Breast epithelium (tissue), 4 donors: ENCODE results near the gene FAM110D. TPM values are rescaled to one million over a fixed set of nuclear protein-coding genes. Genes with fewer than 3 reads are reported as not detected.

Source experiments
- DNase-seq, 2 donors: peaks; one replicate each; pipeline ENCODE4 v3.0.0-alpha.2; 2019; ENCODE audit warnings: low spot score in 2 of 2
- H3K27ac ChIP-seq, 2 donors: fragments of 200-600 bp; sonication (generic) in 1 of 2; one replicate each; pipeline ENCODE4 v1.5.1; 2016 to 2019; ENCODE audit warnings: mild to moderate bottlenecking in 1 of 2
- H3K27me3 ChIP-seq, 2 donors: fragments of 200-600 bp; sonication (generic) in 1 of 2; one replicate each; pipeline versions ENCODE4 v1.5.1 to v1.6.0; 2017 to 2019; ENCODE audit warnings: control low read depth in 1 of 2, mild to moderate bottlenecking in 1 of 2
- H3K36me3 ChIP-seq: fragments of 200-600 bp; one replicate; pipeline ENCODE4 v1.5.1; 2019
- H3K4me1 ChIP-seq, 2 donors: fragments of 200-600 bp; sonication (generic); one replicate each; pipeline ENCODE4 v1.5.1; 2016 to 2019; ENCODE audit warnings: control low read depth in 1 of 2
- H3K4me3 ChIP-seq, 3 donors: fragments of 200-600 bp; sonication (generic); 1 replicate in 2 of 3; 2 replicates in 1 of 3; pipeline ENCODE4 v1.5.1; 2016 to 2019; ENCODE audit warnings: mild to moderate bottlenecking in 3 of 3, moderate library complexity in 2 of 3
- H3K9me3 ChIP-seq, 2 donors: fragments of 200-600 bp; sonication (generic) in 1 of 2; one replicate each; pipeline ENCODE4 v1.5.1; 2016 to 2019; ENCODE audit warnings: control low read depth in 1 of 2
- CTCF ChIP-seq, 3 donors: fragments of 450-650 bp; IDR thresholded peaks; one replicate each; pipeline ENCODE4 v1.5.1; 2016 to 2017; ENCODE audit warnings: antibody characterized with exemption in 3 of 3, mild to moderate bottlenecking in 3 of 3, moderate library complexity in 3 of 3
- POLR2A ChIP-seq: fragments of 450-650 bp; IDR thresholded peaks from one replicate; pipeline ENCODE4 v1.6.1; 2016; ENCODE audit warnings: antibody characterized with exemption, mild to moderate bottlenecking, moderate library complexity
- POLR2AphosphoS5 ChIP-seq, 3 donors: sonication (generic); formaldehyde crosslinking; IDR thresholded peaks; one replicate each; pipeline ENCODE4 v1.6.1; 2017; ENCODE audit warnings: antibody characterized with exemption in 3 of 3
- intact Hi-C: fragments of 100-400 bp; cut with DNase I; formaldehyde crosslinking; loops from one replicate; pipeline ENCODE4 v1.15.1; 2023; ENCODE audit warnings: low total_unique reads
- total RNA-seq, 3 donors: library from RNA; depleted of rRNA; stranded (reverse); fragments of >200 nt; gene quantifications; one replicate each; pipeline ENCODE4 v1.1.0, GENCODE V29; 2016

FAM110D gene
- total RNA-seq, 3 donors from 2014 or later = 3.4 to 9.1 (median 6.2) TPM

- no peaks in the 10 kb centered on the region for H3K4me1 ChIP-seq
- intact Hi-C loops = no loop called here
- no peaks in the 10 kb centered on the region for H3K27me3 ChIP-seq
- H3K27ac ChIP-seq = no peak overlapping the region
- TF ChIP-seq POLR2A = no peak
- TF ChIP-seq POLR2AphosphoS5 (IDR thresholded peaks at IDR 0.05) = no peak
- no peak for TF ChIP-seq CTCF (IDR thresholded peaks at IDR 0.05)
- H3K4me3 ChIP-seq = no peak overlapping the region
- no peaks in the 10 kb centered on the region for H3K36me3 ChIP-seq
- no peaks in the 10 kb centered on the region for H3K9me3 ChIP-seq
- DNase-seq = no peak
Measured at GRCh38 chr1:26132834-26133167, 26.1 kb upstream of the FAM110D start.

GRCh38 chr1:26134466-26134865 is 24.4 kb upstream of the FAM110D start:
- no peaks in the 10 kb centered on the region for H3K9me3 ChIP-seq
- no peak overlapping the region for H3K4me3 ChIP-seq
- TF ChIP-seq CTCF (IDR thresholded peaks at IDR 0.05) = no peak
- no peaks in the 10 kb centered on the region for H3K27me3 ChIP-seq
- H3K4me1 ChIP-seq = no peaks in the 10 kb centered on the region
- no peak for DNase-seq
- no peaks in the 10 kb centered on the region for H3K36me3 ChIP-seq
- intact Hi-C loops = no loop called here
- H3K27ac ChIP-seq = no peak overlapping the region

GRCh38 chr1:26138974-26139558 is 19.8 kb upstream of the FAM110D start:
- H3K4me1 ChIP-seq = no peaks in the 10 kb centered on the region
- no peaks in the 10 kb centered on the region for H3K27me3 ChIP-seq
- H3K4me3 ChIP-seq = no peak overlapping the region
- no peaks in the 10 kb centered on the region for H3K36me3 ChIP-seq
- no peak overlapping the region for H3K27ac ChIP-seq
- H3K9me3 ChIP-seq = no peaks in the 10 kb centered on the region
- no peak for DNase-seq
- TF ChIP-seq POLR2AphosphoS5 (IDR thresholded peaks at IDR 0.05) (no peak), POLR2A (no peak), CTCF (IDR thresholded peaks at IDR 0.05) (no peak)
- intact Hi-C loops = no loop called here

- no peak for DNase-seq
- TF ChIP-seq POLR2A (no peak), POLR2AphosphoS5 (IDR thresholded peaks at IDR 0.05) (no peak), CTCF (IDR thresholded peaks at IDR 0.05) (no peak)
- no peak overlapping the region for H3K27ac ChIP-seq
- no peaks in the 10 kb centered on the region for H3K36me3 ChIP-seq
- H3K4me1 ChIP-seq = no peaks in the 10 kb centered on the region
- H3K4me3 ChIP-seq = peak overlapping the region in 1 of 3 donors; percentile 12
- intact Hi-C loops = no loop called here
- no peaks in the 10 kb centered on the region for H3K9me3 ChIP-seq
- no peaks in the 10 kb centered on the region for H3K27me3 ChIP-seq
Measured at GRCh38 chr1:26142159-26142558, 16.7 kb upstream of the FAM110D start.

- no peaks in the 10 kb centered on the region for H3K9me3 ChIP-seq
- H3K4me3 ChIP-seq = no peak overlapping the region
- peak; percentile 67 to 68 for DNase-seq
- H3K27me3 ChIP-seq = no peaks in the 10 kb centered on the region
- no peaks in the 10 kb centered on the region for H3K36me3 ChIP-seq
- no peak overlapping the region for H3K27ac ChIP-seq
- intact Hi-C loops = no loop called here
- no peaks in the 10 kb centered on the region for H3K4me1 ChIP-seq
- TF ChIP-seq POLR2A = no peak
- peak; percentile 34 to 84 (median 80) for TF ChIP-seq CTCF (IDR thresholded peaks at IDR 0.05)
- peak in 1 of 3 donors; percentile 37 for TF ChIP-seq POLR2AphosphoS5 (IDR thresholded peaks at IDR 0.05)
Measured at GRCh38 chr1:26145041-26145959, 13.6 kb upstream of the FAM110D start.
